ENCODE data around the gene FOXN3. TPM values are rescaled to one million over a fixed set of nuclear protein-coding genes. Genes with fewer than 3 reads are reported as not detected.
A peak's percentile ranks its signal among the peaks of the same experiment; 100 is the strongest.

The FOXN3 gene
- total RNA-seq, 2 donors from 2014 or later, result 141 to 150 TPM

DNA sequence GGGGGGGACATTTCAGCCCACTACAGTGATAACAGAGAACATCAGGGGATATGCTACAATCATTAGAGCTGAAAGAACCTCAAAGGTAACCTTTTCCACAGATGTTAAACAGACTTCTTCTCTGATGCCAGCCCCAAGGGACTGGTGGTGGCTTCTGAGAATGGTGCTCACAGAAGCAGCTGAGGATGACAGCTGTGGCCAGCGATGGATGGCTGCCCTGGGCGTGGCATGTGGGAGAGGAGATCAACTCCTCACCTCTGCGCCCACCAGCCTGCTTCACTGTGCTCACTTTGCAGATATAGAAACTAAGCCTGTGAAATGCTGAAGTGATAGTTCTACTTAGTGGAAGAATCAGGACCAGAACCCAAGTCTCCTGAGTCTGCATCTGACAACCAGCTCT lies 33.0 kb downstream of the FOXN3 start:
- H3K4me3 ChIP-seq, result no peak overlapping the region
- ATAC-seq (ENCODE audit: insufficient number of reproducible peaks, low FRiP score, low read depth), result no peak
- no peaks in the 10 kb centered on the region for H3K9me3 ChIP-seq
- H3K36me3 ChIP-seq, result no peaks in the 10 kb centered on the region
- no peak overlapping the region for H3K27ac ChIP-seq
- TF ChIP-seq, protein P1, sequence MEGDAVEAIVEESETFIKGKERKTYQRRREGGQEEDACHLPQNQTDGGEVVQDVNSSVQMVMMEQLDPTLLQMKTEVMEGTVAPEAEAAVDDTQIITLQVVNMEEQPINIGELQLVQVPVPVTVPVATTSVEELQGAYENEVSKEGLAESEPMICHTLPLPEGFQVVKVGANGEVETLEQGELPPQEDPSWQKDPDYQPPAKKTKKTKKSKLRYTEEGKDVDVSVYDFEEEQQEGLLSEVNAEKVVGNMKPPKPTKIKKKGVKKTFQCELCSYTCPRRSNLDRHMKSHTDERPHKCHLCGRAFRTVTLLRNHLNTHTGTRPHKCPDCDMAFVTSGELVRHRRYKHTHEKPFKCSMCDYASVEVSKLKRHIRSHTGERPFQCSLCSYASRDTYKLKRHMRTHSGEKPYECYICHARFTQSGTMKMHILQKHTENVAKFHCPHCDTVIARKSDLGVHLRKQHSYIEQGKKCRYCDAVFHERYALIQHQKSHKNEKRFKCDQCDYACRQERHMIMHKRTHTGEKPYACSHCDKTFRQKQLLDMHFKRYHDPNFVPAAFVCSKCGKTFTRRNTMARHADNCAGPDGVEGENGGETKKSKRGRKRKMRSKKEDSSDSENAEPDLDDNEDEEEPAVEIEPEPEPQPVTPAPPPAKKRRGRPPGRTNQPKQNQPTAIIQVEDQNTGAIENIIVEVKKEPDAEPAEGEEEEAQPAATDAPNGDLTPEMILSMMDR (IDR thresholded peaks at IDR 0.05), result no peak
- peaks cover 23 to 64% of the 10 kb centered on the region in 2 donors for H3K4me1 ChIP-seq (ENCODE audit: control insufficient read depth in 1 of 2, low read depth in 2 of 2)
- H3K27me3 ChIP-seq (replicated peaks; ENCODE audit: insufficient read depth), result no peaks in the 10 kb centered on the region
- no peak for DNase-seq (ENCODE audit: low spot score)

- peaks cover 25 to 64% of the 10 kb centered on the region in 2 donors for H3K4me1 ChIP-seq (ENCODE audit: control insufficient read depth in 1 of 2, low read depth in 2 of 2)
- TF ChIP-seq, protein P1 (IDR thresholded peaks at IDR 0.05), result no peak
- ATAC-seq (ENCODE audit: insufficient number of reproducible peaks, low FRiP score, low read depth), result no peak
- no peaks in the 10 kb centered on the region for H3K36me3 ChIP-seq
- no peaks in the 10 kb centered on the region for H3K27me3 ChIP-seq (replicated peaks; ENCODE audit: insufficient read depth)
- H3K9me3 ChIP-seq, result no peaks in the 10 kb centered on the region
- no peak for DNase-seq (ENCODE audit: low spot score)
- H3K27ac ChIP-seq, result no peak overlapping the region
- no peak overlapping the region for H3K4me3 ChIP-seq
These were observed 33.9 kb downstream of the FOXN3 start for GRCh38 chr14:89382901-89383845.

DNA sequence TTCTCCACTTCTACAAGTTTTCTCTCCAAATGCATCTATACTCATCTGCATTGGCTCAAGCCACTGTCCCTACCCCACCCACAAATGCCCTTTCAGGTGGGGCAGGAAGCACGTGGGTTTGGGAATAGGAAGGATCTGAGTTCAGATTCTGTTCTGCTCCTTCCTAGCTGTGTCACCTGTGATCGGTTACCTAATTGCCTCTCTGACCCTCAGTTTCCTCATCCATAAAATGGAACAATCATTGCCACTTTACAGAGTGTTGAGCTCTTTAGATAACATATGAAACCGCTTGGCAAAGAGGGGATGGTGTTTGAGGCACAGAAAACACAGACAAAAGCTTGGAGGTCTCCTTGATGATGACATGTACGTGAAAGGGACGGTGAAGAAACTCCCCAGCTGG lies 34.5 kb downstream of the FOXN3 start:
- no peak overlapping the region for H3K4me3 ChIP-seq
- ATAC-seq (ENCODE audit: insufficient number of reproducible peaks, low FRiP score, low read depth) (no peak), DNase-seq (ENCODE audit: low spot score) (no peak)
- TF ChIP-seq, protein P1 (IDR thresholded peaks at IDR 0.05), result no peak
- no peaks in the 10 kb centered on the region for H3K27me3 ChIP-seq (replicated peaks; ENCODE audit: insufficient read depth)
- H3K27ac ChIP-seq, result no peak overlapping the region
- H3K9me3 ChIP-seq, result no peaks in the 10 kb centered on the region
- H3K36me3 ChIP-seq, result no peaks in the 10 kb centered on the region
- H3K4me1 ChIP-seq (ENCODE audit: control insufficient read depth in 1 of 2, low read depth in 2 of 2), result peaks cover 24 to 62% of the 10 kb centered on the region in 2 donors

- no peak overlapping the region for H3K4me3 ChIP-seq
- peaks cover 22 to 47% of the 10 kb centered on the region in 2 donors for H3K4me1 ChIP-seq (ENCODE audit: control insufficient read depth in 1 of 2, low read depth in 2 of 2)
- no peaks in the 10 kb centered on the region for H3K9me3 ChIP-seq
- ATAC-seq (ENCODE audit: insufficient number of reproducible peaks, low FRiP score, low read depth) (no peak), DNase-seq (ENCODE audit: low spot score) (no peak)
- TF ChIP-seq, protein P1 (IDR thresholded peaks at IDR 0.05), result no peak
- no peaks in the 10 kb centered on the region for H3K36me3 ChIP-seq
- no peak overlapping the region for H3K27ac ChIP-seq
- no peaks in the 10 kb centered on the region for H3K27me3 ChIP-seq (replicated peaks; ENCODE audit: insufficient read depth)
These were observed 36.9 kb downstream of the FOXN3 start for GRCh38 chr14:89379891-89380820.

GRCh38 chr14:89379006-89379405 lies 38.0 kb downstream of the FOXN3 start:
- TF ChIP-seq, protein P1 (IDR thresholded peaks at IDR 0.05), result no peak
- DNase-seq (ENCODE audit: low spot score), result no peak
- Histone ChIP-seq H3K36me3 (no peaks in the 10 kb centered on the region), H3K27ac (peak overlapping the region in 1 of 2 donors; percentile 42), H3K4me3 (no peak overlapping the region), H3K4me1 (ENCODE audit: control insufficient read depth in 1 of 2, low read depth in 2 of 2) (peaks cover 22 to 47% of the 10 kb centered on the region in 2 donors), H3K27me3 (replicated peaks; ENCODE audit: insufficient read depth) (no peaks in the 10 kb centered on the region), H3K9me3 (no peaks in the 10 kb centered on the region)
- ATAC-seq (ENCODE audit: insufficient number of reproducible peaks, low FRiP score, low read depth), result no peak
